ENCODE results near the gene THRAP3. TPM values are rescaled to one million over a fixed set of nuclear protein-coding genes. Genes with fewer than 3 reads are reported as not detected.

Gene THRAP3
- total RNA-seq, 2 donors from 2014 or later, result 145 to 165 TPM

GRCh38 chr1:36208978-36209703, 15.1 kb upstream of the THRAP3 start:
- 91 to 98% methylated on average over 5 to 6 of the region's 6 CpGs for WGBS, 2 experiments (ENCODE audit: insufficient coverage in 1 of 2, insufficient read length in 1 of 2)
- no peak overlapping the region for H3K27ac Mint-ChIP-seq
- H3K4me1 Mint-ChIP-seq, result peaks cover 6% of the 10 kb centered on the region
- Histone ChIP-seq H3K36me3 (ENCODE audit: control insufficient read depth, insufficient read depth, low read length) (no peaks in the 10 kb centered on the region), H3K9ac (ENCODE audit: extremely low read depth, low read length, poor library complexity, severe bottlenecking) (no peak overlapping the region), H3K27me3 (ENCODE audit: control insufficient read depth, insufficient read depth, low read length, poor library complexity, severe bottlenecking) (no peaks in the 10 kb centered on the region), H3K27ac (ENCODE audit: low read depth, low read length) (no peak overlapping the region), H3K4me3 (ENCODE audit: low read length) (no peak overlapping the region), H3K4me1 (ENCODE audit: control insufficient read depth, insufficient read depth, low read length) (no peaks in the 10 kb centered on the region), H3K9me3 (ENCODE audit: control insufficient read depth, low read length) (no peaks in the 10 kb centered on the region)
- no peaks in the 10 kb centered on the region for H3K9me3 Mint-ChIP-seq
- H3K27me3 Mint-ChIP-seq (ENCODE audit: insufficient read depth), result no peaks in the 10 kb centered on the region
- no peak for DNase-seq
- no peak for TF ChIP-seq CTCF (conservative IDR thresholded peaks at IDR 0.05)
- H3K4me3 Mint-ChIP-seq, result no peak overlapping the region
- no peaks in the 10 kb centered on the region for H3K36me3 Mint-ChIP-seq (ENCODE audit: low read depth)

- TF ChIP-seq CTCF (conservative IDR thresholded peaks at IDR 0.05), result no peak
- Histone ChIP-seq H3K9me3 (ENCODE audit: control insufficient read depth, low read length) (no peaks in the 10 kb centered on the region), H3K27me3 (ENCODE audit: control insufficient read depth, insufficient read depth, low read length, poor library complexity, severe bottlenecking) (no peaks in the 10 kb centered on the region), H3K4me1 (ENCODE audit: control insufficient read depth, insufficient read depth, low read length) (no peaks in the 10 kb centered on the region), H3K9ac (ENCODE audit: extremely low read depth, low read length, poor library complexity, severe bottlenecking) (no peak overlapping the region), H3K27ac (ENCODE audit: low read depth, low read length) (no peak overlapping the region), H3K36me3 (ENCODE audit: control insufficient read depth, insufficient read depth, low read length) (no peaks in the 10 kb centered on the region), H3K4me3 (ENCODE audit: low read length) (no peak overlapping the region)
- no peaks in the 10 kb centered on the region for H3K36me3 Mint-ChIP-seq (ENCODE audit: low read depth)
- H3K27me3 Mint-ChIP-seq (ENCODE audit: insufficient read depth), result no peaks in the 10 kb centered on the region
- no peak for DNase-seq
- H3K4me1 Mint-ChIP-seq, result peaks cover 6% of the 10 kb centered on the region
- H3K27ac Mint-ChIP-seq, result no peak overlapping the region
- WGBS, 2 experiments (ENCODE audit: insufficient coverage in 1 of 2, insufficient read length in 1 of 2), result 83 to 94% methylated on average over 1 to 3 of the region's 3 CpGs
- H3K4me3 Mint-ChIP-seq, result no peak overlapping the region
- no peaks in the 10 kb centered on the region for H3K9me3 Mint-ChIP-seq
Measured at GRCh38 chr1:36211307-36211706, 12.9 kb upstream of the THRAP3 start.

DNA sequence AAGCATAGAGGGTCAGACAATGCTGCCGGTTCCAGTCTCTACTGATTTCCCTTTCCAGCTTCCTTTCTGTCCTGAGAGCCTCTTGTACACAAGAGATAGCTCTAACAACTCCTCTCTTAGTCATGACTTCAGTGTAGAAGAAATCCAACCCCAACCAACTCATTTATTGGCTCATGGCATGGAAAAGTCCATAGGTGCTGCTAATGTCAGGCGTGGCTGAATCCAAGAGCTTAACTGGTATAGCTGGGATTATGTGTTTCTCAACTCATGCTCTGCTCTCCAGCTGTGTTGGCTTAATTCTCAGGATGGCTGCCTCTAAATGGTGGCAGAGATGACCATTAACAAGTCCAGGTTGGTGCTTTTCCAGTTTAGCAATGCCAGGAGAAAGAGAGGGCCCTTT, 12.4 kb upstream of the THRAP3 start:
- Mint-ChIP-seq H3K27ac (no peak overlapping the region), H3K4me3 (no peak overlapping the region), H3K27me3 (ENCODE audit: insufficient read depth) (no peaks in the 10 kb centered on the region), H3K36me3 (ENCODE audit: low read depth) (no peaks in the 10 kb centered on the region), H3K9me3 (no peaks in the 10 kb centered on the region), H3K4me1 (peaks cover 6% of the 10 kb centered on the region)
- Histone ChIP-seq H3K4me3 (ENCODE audit: low read length) (no peak overlapping the region), H3K9me3 (ENCODE audit: control insufficient read depth, low read length) (no peaks in the 10 kb centered on the region), H3K27ac (ENCODE audit: low read depth, low read length) (no peak overlapping the region), H3K4me1 (ENCODE audit: control insufficient read depth, insufficient read depth, low read length) (no peaks in the 10 kb centered on the region), H3K9ac (ENCODE audit: extremely low read depth, low read length, poor library complexity, severe bottlenecking) (no peak overlapping the region), H3K36me3 (ENCODE audit: control insufficient read depth, insufficient read depth, low read length) (no peaks in the 10 kb centered on the region), H3K27me3 (ENCODE audit: control insufficient read depth, insufficient read depth, low read length, poor library complexity, severe bottlenecking) (no peaks in the 10 kb centered on the region)
- 90 to 95% methylated on average over 2 of the region's 2 CpGs for WGBS, 2 experiments (ENCODE audit: insufficient coverage in 1 of 2, insufficient read length in 1 of 2)
- TF ChIP-seq CTCF (conservative IDR thresholded peaks at IDR 0.05), result no peak
- no peak for DNase-seq
